Panc1 (cell line): ENCODE measurements around the gene CEP44. TPM values are rescaled to one million over a fixed set of nuclear protein-coding genes. Genes with fewer than 3 reads are reported as not detected.

Experiments used
- ATAC-seq: fragments of 200-7000 bp; cut with Tn5 transposase; 2 replicates; pipeline ENCODE4 v1.9.1; 2020; ENCODE audit warnings: mild to moderate bottlenecking, moderate library complexity
- BruUV-seq: library from RNA; stranded (reverse); fragments of 400-500 nt; replicated peaks from 2 replicates; lab custom pipeline; 2021; lab: Mats Ljungman, UMichigan
- CTCF ChIA-PET: fragments of 300-600 bp; sonication (Branson Sonifier 250); formaldehyde crosslinking; loops from one replicate; lab custom pipeline; 2022; ENCODE audit warnings: antibody characterized with exemption; lab: Charles Lee
- POLR2A ChIA-PET: fragments of 300-600 bp; sonication (Branson Sonifier 250); formaldehyde crosslinking; loops from one replicate; lab custom pipeline; 2022; ENCODE audit warnings: antibody characterized with exemption; lab: Charles Lee
- DNase-seq: peaks from one replicate; pipeline ENCODE4 v3.0.0-alpha.2; 2010; ENCODE audit warnings: low read depth, low spot score
- H3K27ac ChIP-seq: 2 replicates; pipeline ENCODE4 v1.5.1; 2011; ENCODE audit warnings: mild to moderate bottlenecking, low read length, inconsistent platforms
- H3K27me3 ChIP-seq: fragments of 200-500 bp; sonication (Bioruptor generic); 2 replicates; pipeline ENCODE4 v1.6.0; 2014; ENCODE audit warnings: low read length, inconsistent platforms; ENCODE audit not compliant: control insufficient read depth, insufficient read depth
- H3K36me3 ChIP-seq: fragments of 200-500 bp; sonication (Bioruptor generic); 2 replicates; pipeline ENCODE4 v1.5.1; 2014; ENCODE audit warnings: inconsistent platforms, mild to moderate bottlenecking, low read length, moderate library complexity; ENCODE audit not compliant: control insufficient read depth, insufficient read depth
- H3K4me1 ChIP-seq: 2 replicates; pipeline ENCODE4 v1.5.1; 2011; ENCODE audit warnings: inconsistent platforms, mild to moderate bottlenecking, low read length, moderate library complexity; ENCODE audit not compliant: control insufficient read depth, insufficient read depth
- H3K4me3 ChIP-seq, 2 experiments: 2 replicates each; pipeline ENCODE4 v1.5.1; 2011 to 2012; ENCODE audit warnings: low read depth in 2 of 2, low read length in 2 of 2, mild to moderate bottlenecking in 2 of 2, inconsistent platforms in 1 of 2, moderate library complexity in 1 of 2
- H3K9me3 ChIP-seq: fragments of 200-500 bp; sonication (Bioruptor generic); 2 replicates; pipeline ENCODE4 v1.5.1; 2014; ENCODE audit warnings: low read depth, mild to moderate bottlenecking, inconsistent platforms, low read length, moderate library complexity; ENCODE audit not compliant: control insufficient read depth, insufficient read depth
- POLR2AphosphoS5 ChIP-seq: IDR thresholded peaks from 2 replicates; pipeline ENCODE4 v1.6.1; 2012; ENCODE audit warnings: mild to moderate bottlenecking, low read depth, low read length, moderate library complexity
- SIN3A ChIP-seq: IDR thresholded peaks from 2 replicates; pipeline ENCODE4 v1.6.1; 2012; ENCODE audit warnings: low read depth, mild to moderate bottlenecking, low read length, moderate library complexity, borderline replicate concordance; ENCODE audit not compliant: insufficient read depth
- TCF7L2 ChIP-seq: IDR thresholded peaks from 2 replicates; pipeline ENCODE4 v1.6.1; 2011; ENCODE audit warnings: mild to moderate bottlenecking, low read depth, low read length, inconsistent platforms
- in situ Hi-C: cut with HindIII; loops from 2 replicates; pipeline ENCODE4 v1.10.0; 2016; ENCODE audit warnings: low sequenced_read_pairs, low pct_unique_long_range_greater_than_20kb
- intact Hi-C: fragments of 100-400 bp; cut with micrococcal nuclease; formaldehyde crosslinking; loops from one replicate; pipeline ENCODE4 v1.10.0; 2022; ENCODE audit not compliant: unreplicated experiment
- total RNA-seq: library from RNA; stranded (reverse); gene quantifications from one replicate; pipeline ENCODE4 v1.2.1, GENCODE V29; 2021; ENCODE audit not compliant: unreplicated experiment
- TF ChIP-seq, protein P1 (sequence below), 2 experiments: IDR thresholded peaks; 2 replicates each; pipeline ENCODE4 v1.6.1; 2011 to 2012; ENCODE audit warnings: low read depth in 2 of 2, control low read depth in 1 of 2, low read length in 1 of 2, mild to moderate bottlenecking in 1 of 2, moderate library complexity in 1 of 2; ENCODE audit not compliant: insufficient read depth in 1 of 2
- TF ChIP-seq, protein P2 (sequence below): fragments of 450-650 bp; IDR thresholded peaks from 2 replicates; pipeline ENCODE4 v1.5.1; 2017; ENCODE audit warnings: mild to moderate bottlenecking

The CEP44 gene
- total RNA-seq, 1 experiment from 2014 or later = 9.8 TPM

DNA sequence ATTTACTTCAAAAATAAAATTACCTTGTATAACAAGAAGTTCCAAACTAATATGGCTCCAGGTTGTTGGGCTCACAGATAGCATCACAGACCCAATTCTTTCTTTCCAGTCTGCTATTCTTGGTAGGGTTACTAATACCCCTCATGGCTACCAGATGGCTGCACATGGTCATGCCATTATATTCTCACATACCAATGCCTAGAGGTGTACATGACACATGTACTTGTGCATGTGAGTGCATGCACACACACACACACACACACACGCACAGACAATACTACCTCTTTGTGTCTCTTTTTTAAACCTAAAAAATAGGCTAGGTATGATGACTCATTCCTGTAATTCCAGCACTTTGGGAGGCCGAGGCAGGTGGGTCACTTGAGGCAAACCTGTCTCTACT, 31.3 kb upstream of the CEP44 start:
- BruUV-seq = no TSS peak
- Histone ChIP-seq H3K27ac (no peak overlapping the region), H3K36me3 (no peaks in the 10 kb centered on the region), H3K4me1 (no peaks in the 10 kb centered on the region), H3K4me3 (no peak overlapping the region), H3K27me3 (no peaks in the 10 kb centered on the region), H3K9me3 (no peaks in the 10 kb centered on the region)
- TF ChIP-seq POLR2AphosphoS5 = no peak
- TF ChIP-seq, protein P1, sequence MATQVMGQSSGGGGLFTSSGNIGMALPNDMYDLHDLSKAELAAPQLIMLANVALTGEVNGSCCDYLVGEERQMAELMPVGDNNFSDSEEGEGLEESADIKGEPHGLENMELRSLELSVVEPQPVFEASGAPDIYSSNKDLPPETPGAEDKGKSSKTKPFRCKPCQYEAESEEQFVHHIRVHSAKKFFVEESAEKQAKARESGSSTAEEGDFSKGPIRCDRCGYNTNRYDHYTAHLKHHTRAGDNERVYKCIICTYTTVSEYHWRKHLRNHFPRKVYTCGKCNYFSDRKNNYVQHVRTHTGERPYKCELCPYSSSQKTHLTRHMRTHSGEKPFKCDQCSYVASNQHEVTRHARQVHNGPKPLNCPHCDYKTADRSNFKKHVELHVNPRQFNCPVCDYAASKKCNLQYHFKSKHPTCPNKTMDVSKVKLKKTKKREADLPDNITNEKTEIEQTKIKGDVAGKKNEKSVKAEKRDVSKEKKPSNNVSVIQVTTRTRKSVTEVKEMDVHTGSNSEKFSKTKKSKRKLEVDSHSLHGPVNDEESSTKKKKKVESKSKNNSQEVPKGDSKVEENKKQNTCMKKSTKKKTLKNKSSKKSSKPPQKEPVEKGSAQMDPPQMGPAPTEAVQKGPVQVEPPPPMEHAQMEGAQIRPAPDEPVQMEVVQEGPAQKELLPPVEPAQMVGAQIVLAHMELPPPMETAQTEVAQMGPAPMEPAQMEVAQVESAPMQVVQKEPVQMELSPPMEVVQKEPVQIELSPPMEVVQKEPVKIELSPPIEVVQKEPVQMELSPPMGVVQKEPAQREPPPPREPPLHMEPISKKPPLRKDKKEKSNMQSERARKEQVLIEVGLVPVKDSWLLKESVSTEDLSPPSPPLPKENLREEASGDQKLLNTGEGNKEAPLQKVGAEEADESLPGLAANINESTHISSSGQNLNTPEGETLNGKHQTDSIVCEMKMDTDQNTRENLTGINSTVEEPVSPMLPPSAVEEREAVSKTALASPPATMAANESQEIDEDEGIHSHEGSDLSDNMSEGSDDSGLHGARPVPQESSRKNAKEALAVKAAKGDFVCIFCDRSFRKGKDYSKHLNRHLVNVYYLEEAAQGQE (IDR thresholded peaks at IDR 0.05; ENCODE audit: insufficient read depth in 1 of 2, low read depth in 2 of 2, low read length in 1 of 2) = no peak
- TF ChIP-seq TCF7L2 = no peak
- ChIA-PET POLR2A (no interaction called here), CTCF (no interaction called here)
- DNase-seq (no peak), ATAC-seq (no peak)
- in situ Hi-C loops = no loop called here
- intact Hi-C loops = no loop called here

DNA sequence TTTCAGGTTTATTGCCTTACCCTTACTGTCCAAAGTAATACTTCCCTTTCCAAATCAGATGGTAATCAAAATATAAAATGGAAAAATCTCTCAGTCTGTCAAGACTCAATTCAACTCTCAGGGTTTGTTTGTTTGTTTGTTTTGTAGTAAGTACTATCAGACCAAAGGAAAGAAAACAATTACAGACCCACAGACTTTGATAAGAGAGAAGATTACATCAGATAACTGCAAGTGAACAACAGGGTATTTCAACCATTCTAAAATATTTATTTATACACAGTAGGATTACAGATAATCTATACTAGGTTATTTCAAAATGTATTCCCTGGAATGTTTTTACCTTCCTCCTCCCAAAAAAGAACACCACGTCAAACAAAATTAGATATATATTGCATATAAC, 29.1 kb upstream of the CEP44 start:
- TF ChIP-seq POLR2AphosphoS5 (no peak), SIN3A (no peak), TCF7L2 (no peak)
- TF ChIP-seq, protein P2, sequence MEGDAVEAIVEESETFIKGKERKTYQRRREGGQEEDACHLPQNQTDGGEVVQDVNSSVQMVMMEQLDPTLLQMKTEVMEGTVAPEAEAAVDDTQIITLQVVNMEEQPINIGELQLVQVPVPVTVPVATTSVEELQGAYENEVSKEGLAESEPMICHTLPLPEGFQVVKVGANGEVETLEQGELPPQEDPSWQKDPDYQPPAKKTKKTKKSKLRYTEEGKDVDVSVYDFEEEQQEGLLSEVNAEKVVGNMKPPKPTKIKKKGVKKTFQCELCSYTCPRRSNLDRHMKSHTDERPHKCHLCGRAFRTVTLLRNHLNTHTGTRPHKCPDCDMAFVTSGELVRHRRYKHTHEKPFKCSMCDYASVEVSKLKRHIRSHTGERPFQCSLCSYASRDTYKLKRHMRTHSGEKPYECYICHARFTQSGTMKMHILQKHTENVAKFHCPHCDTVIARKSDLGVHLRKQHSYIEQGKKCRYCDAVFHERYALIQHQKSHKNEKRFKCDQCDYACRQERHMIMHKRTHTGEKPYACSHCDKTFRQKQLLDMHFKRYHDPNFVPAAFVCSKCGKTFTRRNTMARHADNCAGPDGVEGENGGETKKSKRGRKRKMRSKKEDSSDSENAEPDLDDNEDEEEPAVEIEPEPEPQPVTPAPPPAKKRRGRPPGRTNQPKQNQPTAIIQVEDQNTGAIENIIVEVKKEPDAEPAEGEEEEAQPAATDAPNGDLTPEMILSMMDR = no peak
- TF ChIP-seq, protein P1 (IDR thresholded peaks at IDR 0.05; ENCODE audit: insufficient read depth in 1 of 2, low read depth in 2 of 2, low read length in 1 of 2) = no peak
- no peaks in the 10 kb centered on the region for H3K9me3 ChIP-seq
- DNase-seq (no peak), ATAC-seq (no peak)
- H3K36me3 ChIP-seq = no peaks in the 10 kb centered on the region
- H3K4me3 ChIP-seq = no peak overlapping the region
- ChIA-PET CTCF (no interaction called here), POLR2A (no interaction called here)
- H3K27me3 ChIP-seq = no peaks in the 10 kb centered on the region
- no peaks in the 10 kb centered on the region for H3K4me1 ChIP-seq
- intact Hi-C loops = no loop called here
- H3K27ac ChIP-seq = no peak overlapping the region
- in situ Hi-C loops = no loop called here
- BruUV-seq = no TSS peak
